GM12892 (cell line): ENCODE measurements around the gene EFNA5.

Experiments used
- POLR2A ChIP-seq: IDR thresholded peaks from 2 replicates; pipeline ENCODE4 v1.6.1; 2011; ENCODE audit warnings: low read depth, low read length, control low read depth
- POLR2AphosphoS5 ChIP-seq: IDR thresholded peaks from 2 replicates; pipeline ENCODE4 v1.6.1; 2011; ENCODE audit warnings: low read depth, low read length, control low read depth
- TAF1 ChIP-seq: IDR thresholded peaks from 2 replicates; pipeline ENCODE4 v1.6.1; 2011; ENCODE audit warnings: low read depth, mild to moderate bottlenecking, control low read depth, low read length, borderline replicate concordance

DNA sequence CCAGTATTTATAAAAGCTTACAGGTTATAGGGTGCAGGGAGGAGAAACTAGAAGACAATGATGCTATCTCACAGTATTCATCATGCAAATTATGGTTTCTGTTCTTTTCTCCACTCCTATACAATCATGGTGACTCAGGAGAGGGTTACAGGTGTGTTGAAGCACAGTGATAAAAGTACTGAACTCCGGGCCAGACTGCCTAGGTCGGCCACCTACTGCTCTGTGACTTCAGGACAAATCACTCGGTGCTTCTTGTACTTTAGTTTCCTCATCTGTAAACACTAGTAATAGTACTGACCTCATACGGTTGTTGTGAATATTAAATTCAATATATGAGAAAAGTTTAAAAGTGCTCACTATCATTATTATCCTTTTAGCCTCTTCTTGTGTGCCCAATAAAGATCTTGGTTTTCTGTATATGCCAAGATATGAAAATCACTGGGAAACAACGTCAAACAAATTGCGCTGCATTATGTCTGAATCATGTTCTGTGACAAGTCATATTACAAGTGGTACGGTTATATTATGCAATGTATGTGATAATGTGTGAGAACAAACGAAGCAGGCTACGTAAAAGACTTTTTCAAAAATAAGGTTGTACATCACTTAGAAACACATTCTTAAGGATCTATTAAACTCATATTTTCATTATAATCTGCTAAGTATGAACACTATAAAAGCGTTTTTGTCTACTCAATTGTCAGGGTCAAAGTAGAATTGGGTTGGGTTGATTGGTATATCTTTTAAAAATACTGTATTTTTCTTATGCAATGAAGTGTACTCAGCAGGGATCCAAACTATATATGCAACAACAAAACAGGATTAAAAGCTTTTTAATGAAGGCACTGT lies 153.3 kb downstream of the EFNA5 start:
- TF ChIP-seq TAF1 (no peak), POLR2A (no peak), POLR2AphosphoS5 (no peak)
